ENCODE data around the gene MOSMO. TPM values are rescaled to one million over a fixed set of nuclear protein-coding genes. Genes with fewer than 3 reads are reported as not detected.

The MOSMO gene
- total and polyA plus RNA-seq, 2 of the 4 experiments (the other 2 are of a cell fraction), result 10.5 to 16.0 TPM

DNA sequence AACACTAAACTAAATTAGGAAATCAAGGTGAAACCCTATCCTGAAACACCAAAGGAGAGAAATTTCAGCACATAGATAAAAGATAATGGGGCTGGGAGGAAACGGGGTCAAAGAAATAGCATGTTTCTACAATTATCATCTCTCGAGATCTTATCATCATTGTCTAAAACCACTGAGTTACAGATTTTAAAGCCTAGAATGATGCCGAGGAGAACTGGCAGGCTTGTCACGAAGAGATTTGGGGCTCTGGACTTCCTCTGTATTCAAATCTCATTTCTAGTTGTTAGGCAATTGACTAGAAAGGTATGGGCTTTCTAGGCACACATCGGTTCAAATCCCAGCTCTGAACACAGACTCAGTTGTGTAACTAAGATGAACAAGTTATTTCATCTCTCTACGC, 16.3 kb upstream of the MOSMO start:
- H3K4me1 ChIP-seq (ENCODE audit: control insufficient read depth, insufficient read depth, low read length), result no peaks in the 10 kb centered on the region
- no peaks in the 10 kb centered on the region for H3K9me3 ChIP-seq (ENCODE audit: control insufficient read depth, insufficient read depth, low read length)
- H4K8ac ChIP-seq (ENCODE audit: low read depth in 2 of 2, low read length in 2 of 2), result no peak overlapping the region
- no peaks in the 10 kb centered on the region for H3K27me3 ChIP-seq (ENCODE audit: control insufficient read depth, insufficient read depth, low read length)
- no peak overlapping the region for H4K5ac ChIP-seq (ENCODE audit: low read depth, low read length)
- no peak overlapping the region for H4K91ac ChIP-seq (ENCODE audit: insufficient read depth, low read depth, low read length)
- H3K9me1 ChIP-seq (ENCODE audit: insufficient read depth, low read length), result no peaks in the 10 kb centered on the region
- H2BK120ac ChIP-seq (ENCODE audit: low read depth, low read length), result no peak overlapping the region
- no peaks in the 10 kb centered on the region for H3K36me3 ChIP-seq (ENCODE audit: control insufficient read depth, insufficient read depth, low read length)
- intact Hi-C loops (cut with micrococcal nuclease), result no loop called here
- H3K9ac ChIP-seq (ENCODE audit: low read depth, low read length), result no peak overlapping the region
- no peak overlapping the region for H3K14ac ChIP-seq (replicated peaks; ENCODE audit: low read depth, low read length)
- CTCF ChIA-PET, result interaction anchor here (0.7 kb wide), 1 partner anchor 86 kb away, joined by 3 read pairs; no protein-coding TSS in a partner anchor
- H4K20me1 ChIP-seq (ENCODE audit: insufficient read depth, low read length), result no peaks in the 10 kb centered on the region
- no peak overlapping the region for H2AFZ ChIP-seq (replicated peaks; ENCODE audit: low read length, poor library complexity)
- dilution Hi-C loops (cut with HindIII; ENCODE audit: low sequenced_read_pairs, unreplicated experiment), result no loop called here
- no peak overlapping the region for H2BK20ac ChIP-seq (ENCODE audit: low read depth, low read length)
- POLR2A ChIA-PET (ENCODE audit: unreplicated experiment), result no interaction called here
- H3K56ac ChIP-seq (ENCODE audit: extremely low read depth, insufficient read depth, low read length), result no peak overlapping the region
- no peak overlapping the region for H3K4ac ChIP-seq (ENCODE audit: low read depth, low read length)
- no peak overlapping the region for H3K4me3 ChIP-seq (ENCODE audit: insufficient read depth, low read depth, low read length)
- no peak overlapping the region for H2AK9ac ChIP-seq (replicated peaks; ENCODE audit: low read depth, low read length, poor library complexity)
- no peak overlapping the region for H2BK5ac ChIP-seq (ENCODE audit: low read depth, low read length, poor library complexity, severe bottlenecking)
- H2AK5ac ChIP-seq (ENCODE audit: low read depth, low read length), result no peak overlapping the region
- in situ Hi-C loops (cut with MboI; ENCODE audit: low sequenced_read_pairs), result no loop called here
- DNase-seq (no peak), ATAC-seq (ENCODE audit: low read depth) (no peak)
- BruUV-seq (replicated peaks), result no TSS peak
- no peak overlapping the region for H3K4me2 ChIP-seq (ENCODE audit: low read depth, low read length)
- no peak overlapping the region for H3K18ac ChIP-seq (ENCODE audit: low read depth, low read length)
- no peak overlapping the region for H3K23ac ChIP-seq (ENCODE audit: low read depth, low read length)
- no CpG with 5 or more reads among the region's 6 CpGs for WGBS, 2 experiments (ENCODE audit: extremely low coverage in 2 of 2, insufficient read length in 1 of 2)
- no peak for TF ChIP-seq MXI1 (IDR thresholded peaks at IDR 0.05; ENCODE audit: borderline replicate concordance, low read depth, low read length)
- TF ChIP-seq, protein P1, sequence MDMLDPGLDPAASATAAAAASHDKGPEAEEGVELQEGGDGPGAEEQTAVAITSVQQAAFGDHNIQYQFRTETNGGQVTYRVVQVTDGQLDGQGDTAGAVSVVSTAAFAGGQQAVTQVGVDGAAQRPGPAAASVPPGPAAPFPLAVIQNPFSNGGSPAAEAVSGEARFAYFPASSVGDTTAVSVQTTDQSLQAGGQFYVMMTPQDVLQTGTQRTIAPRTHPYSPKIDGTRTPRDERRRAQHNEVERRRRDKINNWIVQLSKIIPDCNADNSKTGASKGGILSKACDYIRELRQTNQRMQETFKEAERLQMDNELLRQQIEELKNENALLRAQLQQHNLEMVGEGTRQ (IDR thresholded peaks at IDR 0.05; ENCODE audit: low read depth, low read length), result no peak
- no peak for TF ChIP-seq CHD1 (IDR thresholded peaks at IDR 0.05; ENCODE audit: low read depth, low read length)
- no peak for TF ChIP-seq NFE2L2 (IDR thresholded peaks at IDR 0.05; ENCODE audit: low read depth, low read length)
- TF ChIP-seq RCOR1 (IDR thresholded peaks at IDR 0.05; ENCODE audit: insufficient replicate concordance, low read length), result no peak
- TF ChIP-seq POLR2A (IDR thresholded peaks at IDR 0.05; ENCODE audit: low read depth, low read length), result no peak
- TF ChIP-seq, protein P2, sequence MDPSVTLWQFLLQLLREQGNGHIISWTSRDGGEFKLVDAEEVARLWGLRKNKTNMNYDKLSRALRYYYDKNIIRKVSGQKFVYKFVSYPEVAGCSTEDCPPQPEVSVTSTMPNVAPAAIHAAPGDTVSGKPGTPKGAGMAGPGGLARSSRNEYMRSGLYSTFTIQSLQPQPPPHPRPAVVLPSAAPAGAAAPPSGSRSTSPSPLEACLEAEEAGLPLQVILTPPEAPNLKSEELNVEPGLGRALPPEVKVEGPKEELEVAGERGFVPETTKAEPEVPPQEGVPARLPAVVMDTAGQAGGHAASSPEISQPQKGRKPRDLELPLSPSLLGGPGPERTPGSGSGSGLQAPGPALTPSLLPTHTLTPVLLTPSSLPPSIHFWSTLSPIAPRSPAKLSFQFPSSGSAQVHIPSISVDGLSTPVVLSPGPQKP (IDR thresholded peaks at IDR 0.05; ENCODE audit: borderline replicate concordance, low read depth, low read length), result no peak
- TF ChIP-seq MAFK (IDR thresholded peaks at IDR 0.05; ENCODE audit: low read depth, low read length), result no peak
- TF ChIP-seq CEBPB (IDR thresholded peaks at IDR 0.05; ENCODE audit: low read depth, low read length), result no peak
- no peak for TF ChIP-seq MAZ (IDR thresholded peaks at IDR 0.05; ENCODE audit: borderline replicate concordance, low read depth, low read length)
- no peak for TF ChIP-seq RAD21 (IDR thresholded peaks at IDR 0.05; ENCODE audit: low read length)
- no peak for TF ChIP-seq FOS (IDR thresholded peaks at IDR 0.05; ENCODE audit: low read depth, low read length)
- TF ChIP-seq, protein P3, sequence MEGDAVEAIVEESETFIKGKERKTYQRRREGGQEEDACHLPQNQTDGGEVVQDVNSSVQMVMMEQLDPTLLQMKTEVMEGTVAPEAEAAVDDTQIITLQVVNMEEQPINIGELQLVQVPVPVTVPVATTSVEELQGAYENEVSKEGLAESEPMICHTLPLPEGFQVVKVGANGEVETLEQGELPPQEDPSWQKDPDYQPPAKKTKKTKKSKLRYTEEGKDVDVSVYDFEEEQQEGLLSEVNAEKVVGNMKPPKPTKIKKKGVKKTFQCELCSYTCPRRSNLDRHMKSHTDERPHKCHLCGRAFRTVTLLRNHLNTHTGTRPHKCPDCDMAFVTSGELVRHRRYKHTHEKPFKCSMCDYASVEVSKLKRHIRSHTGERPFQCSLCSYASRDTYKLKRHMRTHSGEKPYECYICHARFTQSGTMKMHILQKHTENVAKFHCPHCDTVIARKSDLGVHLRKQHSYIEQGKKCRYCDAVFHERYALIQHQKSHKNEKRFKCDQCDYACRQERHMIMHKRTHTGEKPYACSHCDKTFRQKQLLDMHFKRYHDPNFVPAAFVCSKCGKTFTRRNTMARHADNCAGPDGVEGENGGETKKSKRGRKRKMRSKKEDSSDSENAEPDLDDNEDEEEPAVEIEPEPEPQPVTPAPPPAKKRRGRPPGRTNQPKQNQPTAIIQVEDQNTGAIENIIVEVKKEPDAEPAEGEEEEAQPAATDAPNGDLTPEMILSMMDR (conservative IDR thresholded peaks at IDR 0.05; ENCODE audit: low read depth, low read length), result no peak
- no peak for TF ChIP-seq RFX5 (IDR thresholded peaks at IDR 0.05; ENCODE audit: low read depth, low read length)
- TF ChIP-seq BHLHE40 (IDR thresholded peaks at IDR 0.05; ENCODE audit: low read depth, low read length), result no peak
- TF ChIP-seq SMC3 (IDR thresholded peaks at IDR 0.05; ENCODE audit: low read depth, low read length), result no peak
- H2BK15ac ChIP-seq (ENCODE audit: low read depth, low read length), result no peak overlapping the region
- no peak overlapping the region for H3K27ac ChIP-seq (ENCODE audit: insufficient read depth, low read length)
- H3K79me1 ChIP-seq (ENCODE audit: low read depth in 1 of 2, low read length in 2 of 2), result no peaks in the 10 kb centered on the region
